Panc1 (cell line): ENCODE results near the gene KMT5B. TPM values are rescaled to one million over a fixed set of nuclear protein-coding genes. Genes with fewer than 3 reads are reported as not detected.

Source experiments
- ATAC-seq: fragments of 200-7000 bp; cut with Tn5 transposase; 2 replicates; pipeline ENCODE4 v1.9.1; 2020; ENCODE audit warnings: mild to moderate bottlenecking, moderate library complexity
- BruUV-seq: library from RNA; stranded (reverse); fragments of 400-500 nt; replicated peaks from 2 replicates; lab custom pipeline; 2021; lab: Mats Ljungman, UMichigan
- CTCF ChIA-PET: fragments of 300-600 bp; sonication (Branson Sonifier 250); formaldehyde crosslinking; loops from one replicate; lab custom pipeline; 2022; ENCODE audit warnings: antibody characterized with exemption; lab: Charles Lee
- POLR2A ChIA-PET: fragments of 300-600 bp; sonication (Branson Sonifier 250); formaldehyde crosslinking; loops from one replicate; lab custom pipeline; 2022; ENCODE audit warnings: antibody characterized with exemption; lab: Charles Lee
- DNase-seq: peaks from one replicate; pipeline ENCODE4 v3.0.0-alpha.2; 2010; ENCODE audit warnings: low read depth, low spot score
- H3K27ac ChIP-seq: 2 replicates; pipeline ENCODE4 v1.5.1; 2011; ENCODE audit warnings: mild to moderate bottlenecking, low read length, inconsistent platforms
- H3K27me3 ChIP-seq: fragments of 200-500 bp; sonication (Bioruptor generic); 2 replicates; pipeline ENCODE4 v1.6.0; 2014; ENCODE audit warnings: low read length, inconsistent platforms; ENCODE audit not compliant: control insufficient read depth, insufficient read depth
- H3K36me3 ChIP-seq: fragments of 200-500 bp; sonication (Bioruptor generic); 2 replicates; pipeline ENCODE4 v1.5.1; 2014; ENCODE audit warnings: inconsistent platforms, mild to moderate bottlenecking, low read length, moderate library complexity; ENCODE audit not compliant: control insufficient read depth, insufficient read depth
- H3K4me1 ChIP-seq: 2 replicates; pipeline ENCODE4 v1.5.1; 2011; ENCODE audit warnings: inconsistent platforms, mild to moderate bottlenecking, low read length, moderate library complexity; ENCODE audit not compliant: control insufficient read depth, insufficient read depth
- H3K4me3 ChIP-seq, 2 experiments: 2 replicates each; pipeline ENCODE4 v1.5.1; 2011 to 2012; ENCODE audit warnings: low read depth in 2 of 2, low read length in 2 of 2, mild to moderate bottlenecking in 2 of 2, inconsistent platforms in 1 of 2, moderate library complexity in 1 of 2
- H3K9me3 ChIP-seq: fragments of 200-500 bp; sonication (Bioruptor generic); 2 replicates; pipeline ENCODE4 v1.5.1; 2014; ENCODE audit warnings: low read depth, mild to moderate bottlenecking, inconsistent platforms, low read length, moderate library complexity; ENCODE audit not compliant: control insufficient read depth, insufficient read depth
- CTCF ChIP-seq: fragments of 450-650 bp; IDR thresholded peaks from 2 replicates; pipeline ENCODE4 v1.5.1; 2017; ENCODE audit warnings: mild to moderate bottlenecking
- POLR2AphosphoS5 ChIP-seq: IDR thresholded peaks from 2 replicates; pipeline ENCODE4 v1.6.1; 2012; ENCODE audit warnings: mild to moderate bottlenecking, low read depth, low read length, moderate library complexity
- REST ChIP-seq, 2 experiments: IDR thresholded peaks; 2 replicates each; pipeline ENCODE4 v1.6.1; 2011 to 2012; ENCODE audit warnings: low read depth in 2 of 2, control low read depth in 1 of 2, low read length in 1 of 2, mild to moderate bottlenecking in 1 of 2, moderate library complexity in 1 of 2; ENCODE audit not compliant: insufficient read depth in 1 of 2
- SIN3A ChIP-seq: IDR thresholded peaks from 2 replicates; pipeline ENCODE4 v1.6.1; 2012; ENCODE audit warnings: low read depth, mild to moderate bottlenecking, low read length, moderate library complexity, borderline replicate concordance; ENCODE audit not compliant: insufficient read depth
- TCF7L2 ChIP-seq: IDR thresholded peaks from 2 replicates; pipeline ENCODE4 v1.6.1; 2011; ENCODE audit warnings: mild to moderate bottlenecking, low read depth, low read length, inconsistent platforms
- in situ Hi-C: cut with HindIII; loops from 2 replicates; pipeline ENCODE4 v1.10.0; 2016; ENCODE audit warnings: low sequenced_read_pairs, low pct_unique_long_range_greater_than_20kb
- intact Hi-C: fragments of 100-400 bp; cut with micrococcal nuclease; formaldehyde crosslinking; loops from one replicate; pipeline ENCODE4 v1.10.0; 2022; ENCODE audit not compliant: unreplicated experiment
- total RNA-seq: library from RNA; stranded (reverse); gene quantifications from one replicate; pipeline ENCODE4 v1.2.1, GENCODE V29; 2021; ENCODE audit not compliant: unreplicated experiment

Gene KMT5B
- total RNA-seq, 1 experiment from 2014 or later, result 48.6 TPM

GRCh38 chr11:68224606-68225005, 11.5 kb upstream of the KMT5B start:
- DNase-seq, result no peak
- no peaks in the 10 kb centered on the region; the same call in 1 of the 2 replicates for H3K27me3 ChIP-seq
- CTCF ChIA-PET, result no interaction called here

GRCh38 chr11:68223275-68223674, 10.2 kb upstream of the KMT5B start:
- in situ Hi-C loops, result no loop called here
- no peak overlapping the region for H3K4me3 ChIP-seq
- TF ChIP-seq CTCF (no peak), SIN3A (no peak), TCF7L2 (no peak), POLR2AphosphoS5 (no peak), REST (IDR thresholded peaks at IDR 0.05; ENCODE audit: insufficient read depth in 1 of 2, low read depth in 2 of 2, low read length in 1 of 2) (no peak)
- intact Hi-C loops, result no loop called here
- ChIA-PET CTCF (no interaction called here), POLR2A (interaction anchor here (0.5 to 0.8 kb wide), 2 partner anchors 14 to 55 kb away, joined by 3 read pairs; no protein-coding TSS in a partner anchor)
- H3K4me1 ChIP-seq, result no peaks in the 10 kb centered on the region
- H3K27me3 ChIP-seq, result no peaks in the 10 kb centered on the region; the same call in 1 of the 2 replicates
- H3K27ac ChIP-seq, result no peak overlapping the region
- DNase-seq (no peak), ATAC-seq (no peak)
- no TSS peak for BruUV-seq
- H3K9me3 ChIP-seq, result no peaks in the 10 kb centered on the region
- H3K36me3 ChIP-seq, result no peaks in the 10 kb centered on the region

More at GRCh38 chr11:68224606-68225005, 11.5 kb upstream of the KMT5B start:
- Histone ChIP-seq H3K9me3 (peaks cover 3% of the 10 kb centered on the region; the same call in 1 of the 2 replicates), H3K27ac (no peak overlapping the region), H3K4me3 (no peak overlapping the region), H3K36me3 (no peaks in the 10 kb centered on the region), H3K4me1 (no peaks in the 10 kb centered on the region)
- no peak for ATAC-seq
- in situ Hi-C loops, result no loop called here
- intact Hi-C loops, result no loop called here
- BruUV-seq, result no TSS peak
- POLR2A ChIA-PET, result no interaction called here
- TF ChIP-seq REST (IDR thresholded peaks at IDR 0.05; ENCODE audit: insufficient read depth in 1 of 2, low read depth in 2 of 2, low read length in 1 of 2) (no peak), CTCF (no peak), TCF7L2 (no peak), POLR2AphosphoS5 (no peak), SIN3A (no peak)
